HG03064 (cell line): ENCODE data around the gene TMEM100.

Experiments
- ATAC-seq: cut with Tn5 transposase; IDR thresholded peaks from one replicate; pipeline ENCODE4 v1.9.1; 2021; ENCODE audit warnings: low read depth; ENCODE audit not compliant: unreplicated experiment

The TMEM100 gene

DNA sequence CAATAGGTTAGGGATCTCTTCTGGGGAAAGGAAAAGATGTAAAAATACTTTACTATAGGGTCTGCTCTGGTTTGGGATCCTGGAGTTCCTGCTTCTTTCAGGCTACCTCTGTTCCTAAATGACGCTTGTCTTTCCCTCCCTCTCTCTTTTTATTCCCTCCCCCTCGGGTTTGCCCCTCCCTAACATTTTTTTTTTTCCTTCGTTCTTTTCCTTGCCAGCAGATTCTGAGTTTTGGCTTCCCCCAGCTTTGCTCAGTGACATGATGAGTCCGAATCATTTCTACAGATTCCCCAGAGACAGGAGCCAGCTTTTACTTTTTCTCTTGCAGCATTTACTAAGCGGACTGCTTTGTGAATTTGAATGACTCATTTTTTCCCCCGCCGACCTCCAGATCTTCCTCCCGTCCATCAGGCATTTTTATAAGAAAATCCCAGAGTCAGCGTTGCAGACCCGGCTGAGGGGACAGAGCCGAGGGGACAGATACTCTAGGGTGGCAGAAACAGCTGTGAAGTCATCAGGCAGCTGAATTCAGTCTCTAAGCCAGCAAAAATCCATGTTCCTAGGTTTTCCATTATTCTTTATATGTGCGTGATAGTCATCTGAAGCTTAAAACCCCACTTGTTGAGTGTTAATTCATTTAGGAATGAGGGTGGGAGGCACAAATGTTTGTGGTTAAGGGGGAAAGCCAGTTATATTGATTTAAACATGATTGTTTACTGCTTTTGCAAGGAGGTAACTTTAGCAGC lies at the start of gene TMEM100:
Gene TMEM100 (minus strand): TSS at position 123 of the 746 bp plus-strand sequence. CDS start 1,794 bp downstream, outside the sequence.
- ATAC-seq = no peak

- no peak for ATAC-seq
These were observed 49.4 kb upstream of the TMEM100 start for GRCh38 chr17:55772086-55772485.

GRCh38 chr17:55770196-55770870 lies 47.7 kb upstream of the TMEM100 start:
- no peak for ATAC-seq

- no peak for ATAC-seq
These were observed 46.9 kb upstream of the TMEM100 start for GRCh38 chr17:55769625-55770000.

DNA sequence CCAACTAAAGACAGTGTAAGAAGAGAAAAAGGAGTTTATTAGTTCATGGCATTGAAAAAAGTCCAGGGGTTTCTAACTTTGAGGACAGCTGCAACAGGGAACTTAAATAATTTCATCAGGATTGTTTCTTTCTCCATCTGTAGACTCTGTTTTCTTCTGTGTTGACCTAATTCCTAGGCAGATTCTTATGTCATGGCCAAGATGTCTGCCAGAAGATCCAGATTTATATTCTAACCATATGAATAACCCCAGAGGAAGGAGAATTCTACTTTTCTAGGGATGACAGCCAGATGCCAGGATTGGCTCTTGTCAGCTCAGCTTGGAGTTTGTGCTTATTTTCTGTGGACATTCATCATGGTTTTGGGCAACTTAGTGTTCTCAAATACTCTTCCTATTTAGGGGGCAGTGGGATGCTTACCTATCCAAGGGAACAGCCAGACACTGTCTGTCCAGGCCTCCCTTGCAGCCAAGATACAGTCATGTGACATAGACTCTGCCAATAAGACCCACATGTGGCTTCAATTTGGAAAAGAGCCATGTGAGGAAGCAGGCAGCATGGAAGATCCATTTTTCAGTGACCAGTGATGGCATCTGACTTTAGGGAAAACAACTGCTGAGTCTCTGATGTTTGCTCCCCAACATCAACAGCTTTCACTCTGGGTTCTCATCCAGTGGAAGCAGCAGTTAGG lies 46.4 kb upstream of the TMEM100 start:
- ATAC-seq = no peak

DNA sequence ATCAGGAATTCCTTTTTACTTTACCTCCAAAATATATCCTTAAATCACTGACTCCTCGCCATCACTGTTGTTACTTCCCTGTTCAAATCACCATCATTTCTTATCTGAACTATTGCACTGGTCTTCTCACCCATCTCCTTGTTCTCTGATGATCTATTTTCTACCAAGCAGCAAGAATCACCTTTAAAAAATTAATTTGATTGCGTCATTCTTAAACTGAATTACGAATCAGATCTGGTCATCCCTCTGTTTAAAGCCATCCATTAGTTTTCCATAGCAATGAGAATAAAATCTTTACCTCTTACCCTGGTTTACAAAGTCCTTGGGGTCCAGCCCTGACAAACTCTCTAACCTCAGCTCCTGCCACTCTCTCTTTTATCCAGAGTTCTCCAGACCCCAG lies 42.8 kb upstream of the TMEM100 start:
- ATAC-seq = no peak

- no peak for ATAC-seq
These were observed 41.9 kb upstream of the TMEM100 start for GRCh38 chr17:55764610-55765009.

GRCh38 chr17:55763856-55764255 lies 41.2 kb upstream of the TMEM100 start:
- no peak for ATAC-seq

DNA sequence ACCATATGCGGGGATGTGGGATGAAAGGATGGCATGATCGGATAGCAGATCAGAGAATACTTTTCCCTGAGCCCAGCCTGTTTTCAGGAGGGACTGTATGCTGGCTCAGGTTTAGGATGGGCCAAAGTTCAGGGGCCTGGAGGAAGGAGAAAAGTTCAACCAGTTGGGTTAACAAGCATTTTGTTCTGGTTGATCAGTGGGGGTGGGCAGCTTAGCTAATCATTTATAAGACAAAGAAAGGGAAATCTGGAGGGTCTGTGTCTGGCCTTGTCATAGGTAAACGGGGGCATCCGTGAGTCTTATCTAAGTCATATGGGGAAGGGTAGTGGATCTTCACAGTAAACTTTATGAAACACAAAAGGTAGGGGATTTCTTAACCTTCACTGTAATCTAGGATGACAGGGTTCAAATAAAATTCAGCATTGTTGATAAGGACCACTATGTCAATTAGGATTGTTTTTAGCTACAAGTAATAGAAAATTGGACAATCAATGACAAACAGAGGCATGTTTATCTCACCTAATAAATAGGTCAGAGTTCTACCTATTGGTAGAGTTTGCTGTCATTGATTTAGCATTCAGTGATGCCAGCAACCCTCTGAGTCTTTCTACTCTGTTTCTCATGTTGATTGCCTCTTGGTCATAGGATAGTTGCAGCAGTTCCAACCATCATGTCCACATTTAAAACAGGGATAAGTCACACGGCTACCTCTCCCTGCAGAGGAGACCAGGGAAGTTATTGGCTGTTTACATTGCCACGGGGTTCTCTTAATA lies 39.6 kb upstream of the TMEM100 start:
- no peak for ATAC-seq

- no peak for ATAC-seq
These were observed 38.1 kb upstream of the TMEM100 start for GRCh38 chr17:55760643-55761355.

DNA sequence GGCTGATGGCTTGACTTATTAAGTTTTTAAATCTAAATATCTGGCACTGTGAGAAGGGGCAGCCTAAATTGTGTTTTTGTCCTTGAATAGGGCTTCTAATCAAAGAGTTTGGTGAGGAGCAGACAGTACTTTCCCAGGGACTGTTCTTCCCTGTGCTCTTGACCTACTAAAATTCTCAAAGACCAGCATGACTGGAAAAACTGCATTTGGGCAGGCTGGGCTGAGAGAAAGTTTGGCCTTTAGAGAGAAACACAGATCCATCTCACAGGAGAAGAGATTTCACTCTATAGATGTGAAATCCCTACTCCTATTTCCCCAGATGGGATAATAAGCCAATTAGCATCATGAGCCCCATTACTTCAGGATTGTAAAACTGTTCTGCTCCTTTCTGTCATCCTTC lies 35.5 kb upstream of the TMEM100 start:
- no peak for ATAC-seq

DNA sequence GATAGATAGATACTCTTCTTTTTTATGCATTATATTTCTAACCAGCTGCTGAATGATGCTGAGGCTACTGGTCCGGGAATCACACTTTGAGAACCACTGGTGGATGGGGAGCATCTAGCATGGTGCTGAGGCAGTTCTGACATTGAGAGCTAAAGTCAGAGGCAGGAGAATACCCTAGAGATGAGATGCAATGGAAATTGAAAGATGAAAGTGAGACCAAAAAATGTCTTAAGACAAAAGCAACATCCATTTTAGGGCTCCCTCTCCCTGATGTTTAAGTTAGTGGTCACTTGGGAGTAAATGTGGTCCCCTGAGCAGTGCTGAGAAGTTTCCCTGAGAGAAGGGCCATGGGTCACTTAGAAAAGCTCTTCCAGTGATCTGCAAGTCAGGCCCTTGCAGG lies 35.0 kb upstream of the TMEM100 start:
- ATAC-seq = no peak

DNA sequence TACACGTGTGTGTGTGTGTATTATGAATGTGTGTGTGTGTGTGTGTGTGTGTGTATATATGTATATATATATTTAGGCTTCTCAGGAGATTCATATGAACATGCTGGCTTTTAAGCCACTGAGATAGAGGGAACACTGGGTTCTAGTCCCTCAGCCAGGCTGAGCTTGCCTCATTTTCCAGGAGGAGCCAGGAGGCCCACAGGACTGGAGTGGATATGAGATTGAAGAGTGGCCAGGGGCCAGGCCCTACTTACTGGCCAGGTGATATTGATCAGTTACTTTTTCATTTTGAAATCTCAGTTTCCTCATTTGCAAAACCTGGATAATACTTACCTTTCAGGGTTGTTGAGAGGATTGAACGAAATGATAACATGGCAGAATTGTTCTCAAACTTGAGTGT lies 34.0 kb upstream of the TMEM100 start:
- no peak for ATAC-seq

- ATAC-seq = no peak
These were observed 29.1 kb upstream of the TMEM100 start for GRCh38 chr17:55751720-55752250.

DNA sequence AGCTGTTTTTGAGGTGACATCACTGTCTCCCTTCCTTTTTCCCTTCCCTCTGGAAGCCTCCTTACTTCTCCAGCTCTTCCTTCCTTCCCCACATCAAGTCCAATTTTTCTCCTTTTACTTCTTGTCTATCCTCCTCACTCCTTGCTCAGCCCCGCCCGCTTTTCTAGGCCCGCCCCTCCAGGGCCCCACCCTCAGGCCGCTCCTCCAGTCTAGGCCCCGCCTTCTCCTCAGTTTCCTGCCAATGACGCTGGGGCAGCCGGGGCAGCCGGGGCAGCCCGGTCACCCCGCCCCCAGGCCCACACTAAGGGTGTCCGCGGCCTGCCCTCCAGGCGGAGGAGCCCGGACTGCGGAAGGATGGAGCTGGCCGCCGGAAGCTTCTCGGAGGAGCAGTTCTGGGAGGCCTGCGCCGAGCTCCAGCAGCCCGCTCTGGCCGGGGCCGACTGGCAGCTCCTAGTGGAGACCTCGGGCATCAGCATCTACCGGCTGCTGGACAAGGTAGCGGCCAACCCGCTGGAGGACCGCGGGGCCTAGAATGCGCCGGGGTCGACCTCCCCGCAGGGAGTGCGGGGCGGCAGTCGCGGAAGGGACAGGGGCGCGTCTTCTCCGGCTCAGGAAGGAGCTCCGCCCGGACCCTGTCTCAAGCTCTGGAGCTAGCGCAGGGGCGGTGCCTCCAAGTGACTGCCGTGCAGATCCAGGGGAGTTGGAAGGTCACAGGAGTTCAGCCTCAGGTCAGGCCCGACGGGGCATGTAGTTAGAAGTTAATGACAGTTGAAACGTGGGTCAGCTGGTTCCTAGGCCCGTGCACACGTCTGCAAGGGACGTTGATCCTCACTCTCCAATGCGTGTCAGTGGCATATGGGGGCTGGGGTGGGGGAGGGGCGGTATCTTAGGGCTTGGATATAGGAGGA lies 28.3 kb upstream of the TMEM100 start, which contains the start of gene PCTP:
Gene PCTP (plus strand): TSS at position 302 of the 908 bp plus-strand sequence. CDS start 53 bp downstream, at position 355.
- peak; percentile 99 for ATAC-seq

GRCh38 chr17:55749985-55750384 lies 27.3 kb upstream of the TMEM100 start:
- no peak for ATAC-seq

DNA sequence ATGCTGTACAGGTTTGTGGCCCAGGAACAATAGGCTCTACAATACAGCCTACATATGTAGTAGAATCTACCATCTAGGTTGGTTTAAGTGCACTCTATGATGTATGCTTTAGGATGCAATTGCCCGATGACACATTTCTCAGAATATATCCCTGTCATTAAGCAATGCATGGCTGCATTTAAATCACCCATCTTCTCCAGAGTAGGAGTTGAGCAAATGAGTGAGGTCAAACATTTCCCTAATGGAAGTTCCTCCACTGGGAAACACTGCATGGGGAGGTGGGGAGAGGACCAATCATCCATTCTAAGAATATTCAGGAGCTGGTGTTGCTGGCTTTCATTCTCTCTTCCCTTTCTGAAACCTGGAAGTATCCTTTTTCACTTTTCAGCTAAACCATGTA lies 26.2 kb upstream of the TMEM100 start:
- no peak for ATAC-seq

- no peak for ATAC-seq
These were observed 24.5 kb upstream of the TMEM100 start for GRCh38 chr17:55747209-55747608.

DNA sequence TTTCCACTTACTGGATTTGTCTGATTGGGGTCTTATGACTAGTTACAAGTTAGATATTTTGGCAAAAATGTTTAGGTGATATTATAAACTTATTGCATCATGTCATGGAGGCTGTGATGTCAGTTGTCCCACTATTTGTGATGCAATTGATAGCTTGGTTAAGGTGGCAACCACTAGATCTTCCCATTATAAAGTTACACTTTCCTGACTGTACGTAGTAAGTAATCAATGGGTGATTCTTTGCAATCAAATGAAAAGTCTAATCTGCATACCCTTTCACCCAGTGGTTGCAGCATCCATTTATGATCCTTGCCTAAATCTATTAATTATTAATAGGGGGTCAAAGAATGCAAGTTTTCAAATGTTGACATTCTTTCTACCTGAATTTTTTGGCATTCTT lies 23.8 kb upstream of the TMEM100 start:
- no peak for ATAC-seq
